Panc1 (cell line): ENCODE results near the gene CACFD1. TPM values are rescaled to one million over a fixed set of nuclear protein-coding genes. Genes with fewer than 3 reads are reported as not detected.

Source experiments
- ATAC-seq: fragments of 200-7000 bp; cut with Tn5 transposase; 2 replicates; pipeline ENCODE4 v1.9.1; 2020; ENCODE audit warnings: mild to moderate bottlenecking, moderate library complexity
- BruUV-seq: library from RNA; stranded (reverse); fragments of 400-500 nt; replicated peaks from 2 replicates; lab custom pipeline; 2021; lab: Mats Ljungman, UMichigan
- CTCF ChIA-PET: fragments of 300-600 bp; sonication (Branson Sonifier 250); formaldehyde crosslinking; loops from one replicate; lab custom pipeline; 2022; ENCODE audit warnings: antibody characterized with exemption; lab: Charles Lee
- POLR2A ChIA-PET: fragments of 300-600 bp; sonication (Branson Sonifier 250); formaldehyde crosslinking; loops from one replicate; lab custom pipeline; 2022; ENCODE audit warnings: antibody characterized with exemption; lab: Charles Lee
- DNase-seq: peaks from one replicate; pipeline ENCODE4 v3.0.0-alpha.2; 2010; ENCODE audit warnings: low read depth, low spot score
- H3K27ac ChIP-seq: 2 replicates; pipeline ENCODE4 v1.5.1; 2011; ENCODE audit warnings: mild to moderate bottlenecking, low read length, inconsistent platforms
- H3K27me3 ChIP-seq: fragments of 200-500 bp; sonication (Bioruptor generic); 2 replicates; pipeline ENCODE4 v1.6.0; 2014; ENCODE audit warnings: low read length, inconsistent platforms; ENCODE audit not compliant: control insufficient read depth, insufficient read depth
- H3K36me3 ChIP-seq: fragments of 200-500 bp; sonication (Bioruptor generic); 2 replicates; pipeline ENCODE4 v1.5.1; 2014; ENCODE audit warnings: inconsistent platforms, mild to moderate bottlenecking, low read length, moderate library complexity; ENCODE audit not compliant: control insufficient read depth, insufficient read depth
- H3K4me1 ChIP-seq: 2 replicates; pipeline ENCODE4 v1.5.1; 2011; ENCODE audit warnings: inconsistent platforms, mild to moderate bottlenecking, low read length, moderate library complexity; ENCODE audit not compliant: control insufficient read depth, insufficient read depth
- H3K4me3 ChIP-seq, 2 experiments: 2 replicates each; pipeline ENCODE4 v1.5.1; 2011 to 2012; ENCODE audit warnings: low read depth in 2 of 2, low read length in 2 of 2, mild to moderate bottlenecking in 2 of 2, inconsistent platforms in 1 of 2, moderate library complexity in 1 of 2
- H3K9me3 ChIP-seq: fragments of 200-500 bp; sonication (Bioruptor generic); 2 replicates; pipeline ENCODE4 v1.5.1; 2014; ENCODE audit warnings: low read depth, mild to moderate bottlenecking, inconsistent platforms, low read length, moderate library complexity; ENCODE audit not compliant: control insufficient read depth, insufficient read depth
- POLR2AphosphoS5 ChIP-seq: IDR thresholded peaks from 2 replicates; pipeline ENCODE4 v1.6.1; 2012; ENCODE audit warnings: mild to moderate bottlenecking, low read depth, low read length, moderate library complexity
- REST ChIP-seq, 2 experiments: IDR thresholded peaks; 2 replicates each; pipeline ENCODE4 v1.6.1; 2011 to 2012; ENCODE audit warnings: low read depth in 2 of 2, control low read depth in 1 of 2, low read length in 1 of 2, mild to moderate bottlenecking in 1 of 2, moderate library complexity in 1 of 2; ENCODE audit not compliant: insufficient read depth in 1 of 2
- SIN3A ChIP-seq: IDR thresholded peaks from 2 replicates; pipeline ENCODE4 v1.6.1; 2012; ENCODE audit warnings: low read depth, mild to moderate bottlenecking, low read length, moderate library complexity, borderline replicate concordance; ENCODE audit not compliant: insufficient read depth
- TCF7L2 ChIP-seq: IDR thresholded peaks from 2 replicates; pipeline ENCODE4 v1.6.1; 2011; ENCODE audit warnings: mild to moderate bottlenecking, low read depth, low read length, inconsistent platforms
- in situ Hi-C: cut with HindIII; loops from 2 replicates; pipeline ENCODE4 v1.10.0; 2016; ENCODE audit warnings: low sequenced_read_pairs, low pct_unique_long_range_greater_than_20kb
- intact Hi-C: fragments of 100-400 bp; cut with micrococcal nuclease; formaldehyde crosslinking; loops from one replicate; pipeline ENCODE4 v1.10.0; 2022; ENCODE audit not compliant: unreplicated experiment
- total RNA-seq: library from RNA; stranded (reverse); gene quantifications from one replicate; pipeline ENCODE4 v1.2.1, GENCODE V29; 2021; ENCODE audit not compliant: unreplicated experiment
- TF ChIP-seq, protein P1 (sequence below): fragments of 450-650 bp; IDR thresholded peaks from 2 replicates; pipeline ENCODE4 v1.5.1; 2017; ENCODE audit warnings: mild to moderate bottlenecking

The CACFD1 gene
- total RNA-seq, 1 experiment from 2014 or later, result 13.9 TPM

DNA sequence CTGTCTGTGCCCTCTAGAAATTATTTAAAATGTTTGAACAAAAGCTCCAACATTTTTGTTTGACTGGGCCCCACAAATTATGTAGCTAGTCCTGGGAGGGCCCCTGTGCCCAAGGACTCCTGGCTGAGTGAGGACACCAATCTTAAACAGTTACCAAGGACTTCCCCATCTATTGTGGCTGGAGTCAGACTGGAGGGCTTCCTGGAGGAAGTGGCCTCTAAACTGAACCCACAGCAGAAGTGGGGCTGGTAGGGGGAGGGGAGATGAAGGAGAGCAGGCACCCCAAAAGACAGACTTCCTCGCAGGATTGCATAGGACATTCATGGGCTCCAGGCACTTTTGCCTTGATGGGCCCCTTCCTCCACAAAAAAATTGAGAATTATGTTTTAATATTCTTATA is 29.5 kb upstream of the CACFD1 start:
- H3K27ac ChIP-seq, result no peak overlapping the region
- no peak for ATAC-seq
- H3K4me3 ChIP-seq, result no peak overlapping the region
- ChIA-PET POLR2A (no interaction called here), CTCF (no interaction called here)
- H3K36me3 ChIP-seq, result no peaks in the 10 kb centered on the region
- DNase-seq, result no peak
- no peaks in the 10 kb centered on the region for H3K27me3 ChIP-seq
- BruUV-seq, result no TSS peak
- intact Hi-C loops, result no loop called here
- no peaks in the 10 kb centered on the region for H3K9me3 ChIP-seq
- in situ Hi-C loops, result no loop called here
- TF ChIP-seq TCF7L2 (no peak), POLR2AphosphoS5 (no peak), REST (IDR thresholded peaks at IDR 0.05; ENCODE audit: insufficient read depth in 1 of 2, low read depth in 2 of 2, low read length in 1 of 2) (no peak), SIN3A (no peak)
- TF ChIP-seq, protein P1, sequence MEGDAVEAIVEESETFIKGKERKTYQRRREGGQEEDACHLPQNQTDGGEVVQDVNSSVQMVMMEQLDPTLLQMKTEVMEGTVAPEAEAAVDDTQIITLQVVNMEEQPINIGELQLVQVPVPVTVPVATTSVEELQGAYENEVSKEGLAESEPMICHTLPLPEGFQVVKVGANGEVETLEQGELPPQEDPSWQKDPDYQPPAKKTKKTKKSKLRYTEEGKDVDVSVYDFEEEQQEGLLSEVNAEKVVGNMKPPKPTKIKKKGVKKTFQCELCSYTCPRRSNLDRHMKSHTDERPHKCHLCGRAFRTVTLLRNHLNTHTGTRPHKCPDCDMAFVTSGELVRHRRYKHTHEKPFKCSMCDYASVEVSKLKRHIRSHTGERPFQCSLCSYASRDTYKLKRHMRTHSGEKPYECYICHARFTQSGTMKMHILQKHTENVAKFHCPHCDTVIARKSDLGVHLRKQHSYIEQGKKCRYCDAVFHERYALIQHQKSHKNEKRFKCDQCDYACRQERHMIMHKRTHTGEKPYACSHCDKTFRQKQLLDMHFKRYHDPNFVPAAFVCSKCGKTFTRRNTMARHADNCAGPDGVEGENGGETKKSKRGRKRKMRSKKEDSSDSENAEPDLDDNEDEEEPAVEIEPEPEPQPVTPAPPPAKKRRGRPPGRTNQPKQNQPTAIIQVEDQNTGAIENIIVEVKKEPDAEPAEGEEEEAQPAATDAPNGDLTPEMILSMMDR, result no peak
- peaks cover 6% of the 10 kb centered on the region; the same call in 1 of the 2 replicates for H3K4me1 ChIP-seq

DNA sequence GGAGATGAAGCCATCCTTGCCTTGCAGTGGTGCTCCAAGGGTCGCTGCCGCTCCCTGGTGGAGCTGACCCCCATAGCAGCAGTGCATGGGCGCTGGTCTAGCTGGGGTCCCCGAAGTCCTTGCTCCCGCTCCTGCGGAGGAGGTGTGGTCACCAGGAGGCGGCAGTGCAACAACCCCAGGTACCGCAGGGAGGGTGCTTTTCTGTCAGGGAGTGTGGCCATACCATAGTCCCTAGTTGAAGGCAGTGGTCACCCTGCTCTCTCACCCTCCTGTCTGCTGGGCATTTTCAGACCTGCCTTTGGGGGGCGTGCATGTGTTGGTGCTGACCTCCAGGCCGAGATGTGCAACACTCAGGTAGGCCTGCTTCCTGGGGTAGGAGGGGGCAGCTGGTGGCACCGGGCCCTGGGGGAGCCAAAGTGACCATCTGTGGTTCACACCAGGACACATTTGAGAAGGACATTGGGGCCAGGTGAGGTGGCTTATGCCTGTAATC is 26.4 kb upstream of the CACFD1 start:
- ATAC-seq, result no peak
- H3K36me3 ChIP-seq, result no peaks in the 10 kb centered on the region
- no peak overlapping the region for H3K4me3 ChIP-seq
- no peak for DNase-seq
- H3K27ac ChIP-seq, result no peak overlapping the region
- BruUV-seq, result no TSS peak
- no peaks in the 10 kb centered on the region for H3K9me3 ChIP-seq
- in situ Hi-C loops, result no loop called here
- POLR2A ChIA-PET, result no interaction called here
- TF ChIP-seq, protein P1, result no peak
- TF ChIP-seq POLR2AphosphoS5 (no peak), REST (IDR thresholded peaks at IDR 0.05; ENCODE audit: insufficient read depth in 1 of 2, low read depth in 2 of 2, low read length in 1 of 2) (no peak), TCF7L2 (no peak), SIN3A (no peak)
- H3K4me1 ChIP-seq, result no peaks in the 10 kb centered on the region
- CTCF ChIA-PET, result no interaction called here
- no peaks in the 10 kb centered on the region for H3K27me3 ChIP-seq
- intact Hi-C loops, result no loop called here
